GM21723 (cell line): Measurements from ENCODE around the gene B3GALT6.

ENCODE experiments used
- ATAC-seq: cut with Tn5 transposase; IDR thresholded peaks from one replicate; pipeline ENCODE4 v1.9.1; 2021; ENCODE audit warnings: mild to moderate bottlenecking, moderate library complexity; ENCODE audit not compliant: unreplicated experiment

Gene B3GALT6

GRCh38 chr1:1200876-1201810, 30.9 kb upstream of the B3GALT6 start:
- ATAC-seq = no peak

DNA sequence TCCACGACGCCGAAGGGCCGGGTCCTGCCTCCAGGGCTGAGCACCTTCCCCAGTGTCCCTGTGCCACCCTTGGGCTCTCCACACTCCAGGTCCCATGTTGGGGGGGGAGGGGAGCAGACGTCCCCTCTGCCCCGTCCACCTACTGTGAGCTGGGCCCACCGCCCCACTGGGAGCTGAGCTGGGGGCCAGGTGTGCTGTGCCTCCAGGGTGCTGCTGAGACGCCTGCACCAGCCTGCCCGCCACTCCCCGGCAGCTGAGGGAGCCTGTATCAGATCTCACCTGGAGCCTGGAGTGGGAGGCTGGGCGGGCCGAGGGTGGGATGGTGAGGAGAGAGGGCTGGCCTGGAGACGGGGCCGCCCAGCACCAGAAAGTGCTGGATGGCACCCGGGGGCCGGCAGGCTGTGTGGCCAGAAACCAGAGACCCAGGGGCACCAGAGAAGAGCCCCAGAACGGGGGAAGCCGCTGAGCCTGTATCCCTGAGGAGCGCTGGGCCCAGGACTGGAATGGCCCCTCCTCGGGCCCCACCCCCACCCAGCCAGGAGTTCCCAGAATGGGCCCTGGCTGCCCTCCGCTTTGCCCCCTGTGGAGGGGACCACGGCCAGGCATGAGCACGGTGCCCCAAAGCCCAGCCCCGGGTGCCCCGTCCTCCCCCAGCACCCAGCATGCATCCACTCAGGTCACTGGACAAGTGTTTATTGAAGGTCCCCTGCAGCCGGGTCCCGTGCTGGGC, 29.0 kb upstream of the B3GALT6 start:
- no peak for ATAC-seq

DNA sequence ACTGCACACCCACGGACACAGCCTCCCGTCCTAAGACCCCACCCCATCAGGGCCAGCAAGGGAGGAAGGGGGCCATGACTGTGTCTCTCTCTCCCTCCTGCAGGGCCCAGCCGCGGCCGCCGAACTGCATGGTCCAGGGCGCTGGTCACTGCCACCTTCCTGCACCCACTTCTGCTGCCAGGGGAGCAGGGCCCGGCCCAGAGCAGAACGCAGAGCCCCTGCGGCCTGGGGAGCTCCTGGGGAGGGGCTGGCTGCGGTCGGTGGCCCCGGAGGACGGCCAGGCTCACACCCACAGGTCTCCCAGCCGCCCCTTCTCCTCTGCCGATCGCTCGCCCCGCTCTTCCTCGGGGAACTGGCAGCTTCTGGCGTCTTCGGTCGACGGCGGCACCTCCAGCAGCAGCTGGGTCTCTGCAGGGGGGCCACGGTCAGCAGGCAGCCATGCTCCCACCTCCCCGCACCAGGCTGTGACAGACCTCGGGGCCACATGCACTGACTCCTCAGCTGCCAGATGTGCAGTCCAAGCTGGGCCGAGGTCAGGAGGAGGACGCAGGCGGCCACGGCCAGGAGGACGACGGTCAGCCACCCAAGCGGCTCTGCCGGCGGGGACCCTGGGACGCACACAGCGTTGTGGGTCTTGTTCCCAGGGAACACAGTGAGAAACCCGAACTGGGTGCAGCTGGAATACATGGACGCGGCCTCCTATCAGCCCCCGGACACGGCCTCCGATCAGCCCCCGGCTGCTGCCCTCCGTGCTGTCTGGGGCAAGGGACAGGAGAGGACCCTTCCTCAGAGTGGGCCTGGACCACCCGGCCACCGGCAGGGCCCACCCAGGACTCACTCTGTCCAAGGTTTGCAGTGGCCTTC, 28.2 kb upstream of the B3GALT6 start:
- no peak for ATAC-seq

- no peak for ATAC-seq
Measured at GRCh38 chr1:1204425-1204920, 27.6 kb upstream of the B3GALT6 start.

DNA sequence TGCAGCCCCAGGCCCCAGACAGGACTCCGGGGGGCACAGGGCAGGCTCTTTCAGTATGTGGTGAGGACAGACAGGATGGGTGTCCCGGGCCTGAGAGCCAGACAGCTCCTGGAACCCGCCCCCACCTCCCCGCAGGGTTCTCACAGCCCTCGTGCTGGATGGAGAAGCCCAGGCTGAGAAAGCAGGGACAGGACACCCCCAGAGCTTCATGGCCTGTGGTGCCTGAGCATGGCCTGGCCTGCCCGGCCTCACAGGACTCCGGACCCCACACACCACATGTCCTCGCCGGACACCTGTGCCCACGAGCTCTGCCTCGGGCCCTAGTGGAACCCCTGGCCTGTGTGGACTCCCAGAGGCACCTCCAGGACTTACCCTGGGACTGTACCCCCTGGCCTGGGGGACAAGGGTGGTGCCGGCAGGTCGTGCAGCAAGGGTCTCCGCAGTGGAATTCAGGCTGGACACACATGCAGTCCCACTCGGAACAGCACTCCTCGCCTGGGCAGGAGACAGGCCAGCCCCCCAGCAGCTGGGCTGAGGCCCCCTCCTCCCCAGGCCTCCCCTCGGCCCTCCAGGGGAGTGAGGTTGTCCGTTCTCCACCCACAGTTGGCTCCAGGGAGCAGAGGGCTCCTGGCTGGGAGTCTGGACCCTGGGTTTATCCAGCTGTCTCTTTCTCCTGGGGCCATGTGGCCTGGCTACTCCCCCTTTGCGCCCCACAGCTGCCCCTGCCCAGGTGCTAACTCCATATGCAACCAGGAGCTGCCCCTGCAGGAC, 26.9 kb upstream of the B3GALT6 start:
- no peak for ATAC-seq

- ATAC-seq = no peak
Measured at GRCh38 chr1:1205769-1206375, 26.2 kb upstream of the B3GALT6 start.

DNA sequence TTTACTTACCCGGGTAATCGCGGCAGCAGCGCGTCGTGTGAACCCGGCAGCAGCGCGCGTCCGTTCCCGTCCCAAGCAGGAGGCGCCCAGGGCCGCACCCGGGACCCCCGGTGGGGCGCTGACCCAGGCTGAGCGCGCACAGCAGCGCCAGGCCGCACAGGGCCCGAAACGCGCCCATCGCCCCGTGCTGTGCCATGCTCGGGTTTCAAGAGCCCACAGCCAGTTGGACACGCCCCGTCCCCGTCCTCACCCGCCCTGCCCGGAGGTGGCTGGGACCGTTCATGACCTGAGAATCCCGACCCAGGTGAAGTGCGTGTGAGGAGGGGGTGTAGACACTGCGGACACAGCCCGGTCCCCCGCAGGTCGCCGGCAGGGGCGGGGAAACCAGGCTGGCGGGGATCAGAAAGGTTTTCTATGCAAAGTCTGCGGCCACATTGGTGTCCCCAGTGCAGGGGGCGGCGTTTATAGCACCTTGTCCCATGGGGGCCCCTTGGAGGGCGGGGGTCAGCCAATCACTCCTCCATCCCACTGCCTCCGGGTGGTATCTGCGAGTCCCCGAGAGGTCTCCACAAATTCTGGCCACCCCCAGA, 25.6 kb upstream of the B3GALT6 start, which contains the start of gene TNFRSF18:
Gene TNFRSF18, minus strand, starts transcription at position 217 of the 590 bp plus-strand sequence. Its CDS starts 21 bp downstream, at position 196.
- ATAC-seq = no peak

DNA sequence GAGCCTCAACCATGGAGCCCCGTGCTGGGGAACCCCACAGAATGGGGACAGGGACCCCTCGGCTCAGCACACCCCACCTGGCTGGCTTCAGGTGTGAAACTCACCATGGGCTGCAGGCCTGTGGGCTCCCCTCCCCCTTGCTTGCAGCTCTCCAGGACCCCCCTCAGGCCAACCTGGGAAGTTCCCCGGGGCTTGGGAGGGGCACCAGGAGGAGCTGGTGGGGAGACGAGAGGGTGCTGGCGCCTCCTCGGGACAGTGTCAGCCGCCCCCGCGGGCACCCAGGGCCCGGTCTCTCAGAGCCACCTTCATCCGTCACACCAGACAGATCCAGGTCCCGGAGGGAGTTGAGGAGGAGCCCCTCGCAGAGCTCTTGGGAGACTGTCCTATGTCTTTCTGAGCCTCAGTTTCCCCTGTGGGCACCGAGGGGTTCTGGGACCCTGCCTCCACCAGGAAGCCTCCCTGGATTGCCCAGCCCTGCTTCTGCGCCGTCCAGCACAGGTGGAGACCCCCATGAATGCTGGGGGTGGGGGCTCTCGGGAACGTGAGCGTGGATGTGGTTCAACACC, 25.0 kb upstream of the B3GALT6 start:
- ATAC-seq = no peak

DNA sequence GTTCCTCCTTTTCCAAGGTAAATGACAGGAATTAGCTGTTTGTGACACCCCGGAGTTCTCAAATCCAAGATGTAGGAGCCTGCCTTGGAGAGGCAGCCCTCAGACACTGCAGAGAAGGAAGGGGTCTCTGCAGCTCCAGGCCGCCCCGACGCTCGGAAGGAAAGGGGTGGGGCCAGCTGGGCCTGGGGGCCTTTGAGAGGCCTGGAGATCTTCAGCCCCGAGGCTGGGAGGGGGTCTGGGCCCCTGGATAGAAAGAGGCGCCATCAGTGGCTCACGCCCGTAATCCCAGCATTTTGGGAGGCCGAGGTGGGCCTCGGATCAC, 24.5 kb upstream of the B3GALT6 start:
- ATAC-seq = no peak

DNA sequence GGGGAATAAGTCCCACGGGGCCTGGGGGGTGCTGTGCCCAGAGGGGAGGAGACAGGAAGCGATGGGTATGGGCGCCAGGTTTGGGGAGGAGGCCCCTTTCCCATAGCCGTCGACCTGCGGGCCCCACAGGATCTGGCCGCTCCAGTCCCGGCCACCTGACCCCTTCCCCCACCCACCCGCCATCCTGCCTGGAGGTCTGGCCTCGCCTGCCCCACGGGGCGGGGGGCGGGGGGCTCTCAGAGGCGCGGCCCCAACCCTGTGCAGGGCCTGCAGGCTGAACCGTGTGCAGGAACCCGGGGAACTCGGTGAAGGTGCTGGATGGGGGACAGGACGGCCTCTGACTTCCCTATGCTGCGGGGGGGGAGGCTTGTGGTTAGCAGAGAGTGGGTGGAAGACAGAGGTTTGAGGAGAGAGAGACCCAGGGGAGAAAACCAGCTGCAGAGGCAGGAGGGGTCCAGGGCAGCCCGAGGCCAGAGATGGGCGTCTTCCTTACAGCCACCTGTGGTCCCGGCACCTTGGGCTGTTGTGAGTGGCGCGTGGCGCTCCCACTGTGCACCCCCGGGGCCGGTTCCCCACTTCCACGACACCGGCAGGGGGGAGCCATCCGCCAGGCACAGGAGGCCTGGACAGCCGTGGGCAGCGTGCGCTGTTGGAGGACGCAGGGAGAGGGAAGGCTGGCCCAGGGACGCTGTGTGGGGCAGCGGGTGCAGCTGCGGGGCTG, 23.2 kb upstream of the B3GALT6 start:
- no peak for ATAC-seq

- ATAC-seq = no peak
Measured at GRCh38 chr1:1210726-1211540, 21.1 kb upstream of the B3GALT6 start.

GRCh38 chr1:1211541-1212441, 20.2 kb upstream of the B3GALT6 start:
- no peak for ATAC-seq

DNA sequence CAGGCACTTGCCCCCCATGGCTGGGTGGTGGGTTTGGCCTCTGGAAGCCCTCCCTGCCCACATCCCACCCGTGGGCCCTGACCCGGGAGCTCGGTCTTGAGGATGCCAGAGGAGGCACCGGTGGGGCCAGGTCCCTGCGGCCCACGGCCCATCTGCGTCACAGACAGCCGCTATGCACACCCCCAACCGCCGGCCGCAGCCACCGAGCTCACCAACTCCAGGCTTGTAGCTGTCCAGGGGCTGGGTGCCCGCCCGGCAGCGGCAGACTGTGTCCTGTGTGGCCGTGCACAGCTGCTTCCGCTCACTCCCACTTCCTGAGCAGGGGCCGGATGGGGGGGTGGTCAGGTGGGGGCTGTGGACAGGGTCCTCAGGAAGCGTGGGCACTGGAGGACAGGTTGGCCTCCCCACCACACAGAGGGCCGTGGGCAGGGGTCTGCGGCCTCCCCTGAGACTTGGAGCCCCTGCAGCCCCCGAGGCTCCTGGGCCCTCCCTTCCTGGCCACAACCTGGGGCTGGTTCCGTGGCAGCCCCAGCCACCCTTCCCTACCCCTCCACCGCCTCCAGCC, 19.2 kb upstream of the B3GALT6 start:
- no peak for ATAC-seq

- ATAC-seq = no peak
Measured at GRCh38 chr1:1213345-1214265, 18.4 kb upstream of the B3GALT6 start, which contains the start of gene TNFRSF4. TNFRSF4 (minus strand) TSS chr1:1214153; CDS start chr1:1214127, 26 bp downstream.

DNA sequence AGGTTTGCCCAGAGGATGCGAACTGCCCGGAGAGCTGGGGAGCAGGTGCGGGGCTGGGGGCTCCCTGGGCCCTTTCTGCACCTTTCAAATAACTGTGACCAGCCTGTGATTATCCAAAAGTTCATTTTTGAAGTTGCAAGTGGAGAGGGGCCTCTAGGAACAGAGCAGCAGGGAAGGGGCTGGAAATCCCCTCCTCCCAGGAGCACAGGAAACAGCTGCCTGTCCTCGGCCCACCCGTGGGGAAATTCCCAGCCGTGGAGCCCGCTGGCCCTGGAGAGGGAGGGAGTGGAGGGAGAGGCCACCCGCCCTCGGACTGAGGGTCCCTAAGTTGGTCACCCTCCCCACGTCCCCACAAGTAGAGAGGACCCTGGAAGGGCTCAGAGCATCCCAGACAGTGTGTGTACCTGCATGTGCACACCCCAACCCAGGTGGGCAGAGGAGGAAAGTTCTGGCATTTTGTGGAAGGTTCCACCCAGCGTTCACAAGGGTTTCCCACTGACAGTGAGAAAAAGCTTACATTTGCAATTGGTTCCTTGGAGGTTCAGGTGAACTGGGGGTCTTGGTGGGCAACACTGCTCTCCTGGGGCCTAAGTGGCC, 16.9 kb upstream of the B3GALT6 start:
- ATAC-seq = no peak
